T-helper 1 cell treated with Interleukin-12 subunit alpha and Interleukin-12 subunit beta and Interleukin-4 antibody, amounts not matched to agents 30 ng/mL and 1 ng/mL, for 36 hours (primary cell): Measurements from ENCODE around the gene KLHL33. TPM values are rescaled to one million over a fixed set of nuclear protein-coding genes. Genes with fewer than 3 reads are reported as not detected.
"Not testable (repeated sequence)": the region's sequence is repeated elsewhere in the genome, so short reads cannot be mapped to it uniquely, and the experiment has no call there.

Experiments
- intact Hi-C: fragments of 100-400 bp; cut with micrococcal nuclease; formaldehyde crosslinking; loops from one replicate; pipeline ENCODE4 v1.15.1; 2024
- total RNA-seq: library from RNA; stranded (reverse); gene quantifications from 2 replicates; pipeline ENCODE4 v1.2.3, GENCODE V29; 2022

KLHL33 gene
- total RNA-seq, 1 donor from 2014 or later: not detected

GRCh38 chr14:20455355-20456300 lies 19.7 kb upstream of the KLHL33 start:
- intact Hi-C loops: loop anchor here (1.0 to 10.0 kb wide), 12 partner anchors 14 to 929 kb away; partner anchors contain the start of genes CCNB1IP1, HNRNPC, PARP2 and PNP

- intact Hi-C loops: loop anchor here (1.0 to 10.0 kb wide), 13 partner anchors 8 to 930 kb away; partner anchors contain the start of genes CCNB1IP1, HNRNPC, PARP2 and PNP
Measured at GRCh38 chr14:20454516-20455354, 18.8 kb upstream of the KLHL33 start, which contains the start of the genes APEX1 and OSGEP. TSS of gene APEX1 (plus strand) at chr14:20455226. CDS start at chr14:20455646, 420 bp downstream. TSS of gene OSGEP (minus strand) at chr14:20454812. CDS start at chr14:20454683, 129 bp downstream.

GRCh38 chr14:20452831-20453230 lies 16.9 kb upstream of the KLHL33 start:
- intact Hi-C loops: loop anchor here (10.0 kb wide), 1 partner anchor 932 kb away; the partner anchor contains the start of gene SUPT16H

- intact Hi-C loops: no loop called here
Measured at GRCh38 chr14:20446889-20447288, 10.9 kb upstream of the KLHL33 start.

- intact Hi-C loops: not testable (repeated sequence)
Measured at GRCh38 chr14:20443650-20444049, 7.7 kb upstream of the KLHL33 start.

- intact Hi-C loops: loop anchor here (1.0 kb wide), 1 partner anchor 28 kb away; the partner anchor contains the start of gene TEP1
Measured at GRCh38 chr14:20441461-20441860, 5.5 kb upstream of the KLHL33 start.

GRCh38 chr14:20440882-20441281 lies 4.9 kb upstream of the KLHL33 start:
- intact Hi-C loops: loop anchor here (1.0 kb wide), 1 partner anchor 28 kb away; the partner anchor contains the start of gene TEP1

GRCh38 chr14:20440465-20440864 lies 4.5 kb upstream of the KLHL33 start:
- intact Hi-C loops: no loop called here

- intact Hi-C loops: no loop called here
Measured at GRCh38 chr14:20438664-20439063, 2.7 kb upstream of the KLHL33 start.

- intact Hi-C loops: no loop called here
Measured at GRCh38 chr14:20436363-20436755, 393 bp upstream of the KLHL33 start.

- intact Hi-C loops: no loop called here
Measured at GRCh38 chr14:20434701-20435581, 1.0 kb downstream of the KLHL33 start.

GRCh38 chr14:20429801-20430669 lies 5.9 kb downstream of the KLHL33 start:
- intact Hi-C loops: no loop called here

GRCh38 chr14:20428802-20429201 lies 7.2 kb downstream of the KLHL33 start:
- intact Hi-C loops: no loop called here

- intact Hi-C loops: no loop called here
Measured at GRCh38 chr14:20428010-20428365, 8.0 kb downstream of the KLHL33 start.

GRCh38 chr14:20427231-20428009 lies 8.5 kb downstream of the KLHL33 start:
- intact Hi-C loops: no loop called here

- intact Hi-C loops: no loop called here
Measured at GRCh38 chr14:20424851-20425250, 11.1 kb downstream of the KLHL33 start.

GRCh38 chr14:20422886-20423285 lies 13.1 kb downstream of the KLHL33 start:
- intact Hi-C loops: no loop called here

- intact Hi-C loops: no loop called here
Measured at GRCh38 chr14:20421267-20421666, 14.7 kb downstream of the KLHL33 start.

GRCh38 chr14:20419419-20419818 lies 16.5 kb downstream of the KLHL33 start:
- intact Hi-C loops: no loop called here
